HepG2 (cell line): ENCODE measurements around the gene GFPT1. TPM values are rescaled to one million over a fixed set of nuclear protein-coding genes. Genes with fewer than 3 reads are reported as not detected.

Experiments used
- CBX5 ChIP-seq: sonication (generic); formaldehyde crosslinking; IDR thresholded peaks from 2 replicates; pipeline ENCODE4 v1.4.0; 2020; ENCODE audit warnings: missing genetic modification reagents, borderline replicate concordance
- CEBPB ChIP-seq: IDR thresholded peaks from 2 replicates; pipeline ENCODE4 v1.6.1; 2011; ENCODE audit warnings: low read depth, low read length, improper control_type of control experiment, borderline replicate concordance
- EP300 ChIP-seq, 3 experiments: sonication (generic) in 1 of 3; formaldehyde crosslinking in 1 of 3; IDR thresholded peaks; 2 replicates each; pipeline versions ENCODE4 v1.5.1 to v1.6.1; 2011 to 2020; ENCODE audit warnings: low read depth in 2 of 3, low read length in 2 of 3, borderline replicate concordance in 1 of 3, improper control_type of control experiment in 1 of 3, mild to moderate bottlenecking in 1 of 3, missing genetic modification reagents in 1 of 3, moderate library complexity in 1 of 3
- FOXK1 ChIP-seq: sonication (generic); formaldehyde crosslinking; IDR thresholded peaks from 2 replicates; pipeline ENCODE4 v1.4.0; 2020; ENCODE audit warnings: low read depth, missing genetic modification reagents, borderline replicate concordance
- GABPA ChIP-seq, 2 experiments: IDR thresholded peaks; 2 replicates each; pipeline ENCODE4 v1.6.1; 2011 to 2016; ENCODE audit warnings: low read depth in 2 of 2, low read length in 1 of 2, missing biosample characterization in 1 of 2, missing genetic modification characterization in 1 of 2
- IRF9 ChIP-seq: sonication (generic); formaldehyde crosslinking; IDR thresholded peaks from 2 replicates; pipeline ENCODE4 v1.8.0; 2022; ENCODE audit warnings: missing genetic modification reagents, mild to moderate bottlenecking, borderline replicate concordance
- ISL2 ChIP-seq: sonication (generic); formaldehyde crosslinking; IDR thresholded peaks from 2 replicates; pipeline ENCODE4 v1.5.0; 2020; ENCODE audit warnings: missing genetic modification reagents
- JUND ChIP-seq: sonication (generic); formaldehyde crosslinking; IDR thresholded peaks from 2 replicates; pipeline ENCODE4 v1.8.0; 2022; ENCODE audit warnings: mild to moderate bottlenecking, missing genetic modification reagents
- KDM5B ChIP-seq: sonication (generic); formaldehyde crosslinking; IDR thresholded peaks from 2 replicates; pipeline ENCODE4 v1.4.0; 2020; ENCODE audit warnings: missing genetic modification reagents, mild to moderate bottlenecking, borderline replicate concordance
- KMT2B ChIP-seq: IDR thresholded peaks from 2 replicates; pipeline ENCODE4 v1.6.1; 2016; ENCODE audit warnings: missing genetic modification reagents, missing compliant biosample characterization
- NR0B2 ChIP-seq: sonication (generic); formaldehyde crosslinking; IDR thresholded peaks from 2 replicates; pipeline ENCODE4 v1.4.0; 2020; ENCODE audit warnings: mild to moderate bottlenecking, missing genetic modification reagents
- NR3C1 ChIP-seq: sonication (generic); formaldehyde crosslinking; IDR thresholded peaks from 2 replicates; pipeline ENCODE4 v1.4.0; 2020; ENCODE audit warnings: missing genetic modification reagents
- SIX4 ChIP-seq: sonication (generic); formaldehyde crosslinking; IDR thresholded peaks from 2 replicates; pipeline ENCODE4 v1.4.0; 2020; ENCODE audit warnings: missing genetic modification reagents
- SNAPC5 ChIP-seq: sonication (generic); formaldehyde crosslinking; IDR thresholded peaks from 2 replicates; pipeline ENCODE4 v1.8.1; 2023; ENCODE audit warnings: mild to moderate bottlenecking, missing genetic modification reagents, borderline replicate concordance
- ZBTB44 ChIP-seq: sonication (generic); formaldehyde crosslinking; IDR thresholded peaks from 2 replicates; pipeline ENCODE4 v1.4.0; 2020; ENCODE audit warnings: missing genetic modification reagents
- ZBTB7B ChIP-seq: sonication (generic); formaldehyde crosslinking; IDR thresholded peaks from 2 replicates; pipeline ENCODE4 v1.4.0; 2020; ENCODE audit warnings: missing genetic modification reagents
- ZFP36 ChIP-seq: fragments of 150-350 bp; IDR thresholded peaks from 2 replicates; pipeline ENCODE4 v1.6.1; 2018; ENCODE audit warnings: borderline replicate concordance, low read length, low read depth; ENCODE audit not compliant: partially characterized antibody
- ZFP37 ChIP-seq: sonication (generic); formaldehyde crosslinking; IDR thresholded peaks from 2 replicates; pipeline ENCODE4 v1.4.0; 2020; ENCODE audit warnings: missing genetic modification reagents, borderline replicate concordance
- ZFP90 ChIP-seq: sonication (generic); formaldehyde crosslinking; IDR thresholded peaks from 2 replicates; pipeline ENCODE4 v1.8.0; 2022; ENCODE audit warnings: missing genetic modification reagents, mild to moderate bottlenecking, inconsistent platforms, borderline replicate concordance
- ZMAT3 ChIP-seq: sonication (generic); formaldehyde crosslinking; conservative IDR thresholded peaks from 2 replicates; pipeline ENCODE4 v1.7.0; 2021; ENCODE audit warnings: missing genetic modification reagents
- ZNF205 ChIP-seq: IDR thresholded peaks from 2 replicates; pipeline ENCODE4 v1.6.1; 2018; ENCODE audit warnings: missing biosample characterization, missing genetic modification reagents
- ZNF224 ChIP-seq: sonication (generic); formaldehyde crosslinking; IDR thresholded peaks from 2 replicates; pipeline ENCODE4 v1.5.0; 2020; ENCODE audit warnings: mild to moderate bottlenecking, missing genetic modification reagents
- ZNF253 ChIP-seq: sonication (generic); formaldehyde crosslinking; IDR thresholded peaks from 2 replicates; pipeline ENCODE4 v1.8.0; 2022; ENCODE audit warnings: mild to moderate bottlenecking, missing genetic modification reagents, borderline replicate concordance
- ZNF574 ChIP-seq: sonication (generic); formaldehyde crosslinking; IDR thresholded peaks from 2 replicates; pipeline ENCODE4 v1.4.0; 2020; ENCODE audit warnings: missing genetic modification reagents
- ZNF577 ChIP-seq: sonication (generic); formaldehyde crosslinking; IDR thresholded peaks from 2 replicates; pipeline ENCODE4 v1.4.0; 2020; ENCODE audit warnings: mild to moderate bottlenecking, low read depth, missing genetic modification reagents, borderline replicate concordance
- polyA plus RNA-seq, 8 experiments: library from polyadenylated mRNA; depleted of rRNA in 3 of 8; stranded (reverse) in 7 of 8; unstranded in 1 of 8; fragments of >200 nt; fragmentation: Illumina TruSeq in 4 of 8; extraction: Trizol in 4 of 8; gene quantifications; 2 replicates each; pipeline versions ENCODE4 v1.2.1 to v1.2.3, GENCODE V29; 2011 to 2016; ENCODE audit warnings: low read depth in 4 of 8, missing spikeins in 1 of 8, mixed read lengths in 1 of 8; ENCODE audit not compliant: insufficient read depth in 1 of 8
- total RNA-seq, 5 experiments: library from RNA; depleted of rRNA; stranded (reverse); fragments of >200 nt; fragmentation: Illumina TruSeq; extraction: Trizol; gene quantifications; 2 replicates each; pipeline ENCODE4 v1.2.3, GENCODE V29; 2016; ENCODE audit warnings: low read depth in 1 of 5

Gene GFPT1
- total and polyA plus RNA-seq, 2 of the 13 experiments (the other 11 are each of a cell fraction or from before 2014, with no cell fraction given) = 24.0 to 84.9 TPM

GRCh38 chr2:69307579-69308064 is 79.4 kb downstream of the GFPT1 start (continued):
- TF ChIP-seq IRF9 (CRISPR knock-in tag) = no peak
- TF ChIP-seq SNAPC5 (CRISPR knock-in tag) = no peak
- TF ChIP-seq ZFP36 = no peak
- no peak for TF ChIP-seq GABPA (IDR thresholded peaks at IDR 0.05; ENCODE audit: low read depth, low read length)
- no peak for TF ChIP-seq GABPA (CRISPR knock-in tag; IDR thresholded peaks at IDR 0.05; ENCODE audit: low read depth)
- no peak for TF ChIP-seq KMT2B
- TF ChIP-seq ZNF577 (CRISPR knock-in tag) = no peak
- TF ChIP-seq CEBPB = no peak
- TF ChIP-seq ZNF253 (CRISPR knock-in tag) = no peak
- TF ChIP-seq EP300 (IDR thresholded peaks at IDR 0.05; ENCODE audit: low read depth in 2 of 2, low read length in 2 of 2) = no peak
- no peak for TF ChIP-seq EP300 (CRISPR knock-in tag; IDR thresholded peaks at IDR 0.05; ENCODE audit: borderline replicate concordance)
- TF ChIP-seq CBX5 (CRISPR knock-in tag) = no peak
- no peak for TF ChIP-seq ZMAT3 (CRISPR knock-in tag)
- TF ChIP-seq FOXK1 (CRISPR knock-in tag) = no peak
- no peak for TF ChIP-seq KDM5B
- no peak for TF ChIP-seq NR3C1 (CRISPR knock-in tag)
- TF ChIP-seq ZNF574 = no peak
- TF ChIP-seq ZFP90 = no peak
- no peak for TF ChIP-seq SIX4
- TF ChIP-seq ZNF205 (CRISPR knock-in tag) = no peak
- TF ChIP-seq JUND (CRISPR knock-in tag) = no peak
- TF ChIP-seq ISL2 (CRISPR knock-in tag) = no peak
- TF ChIP-seq ZBTB44 (CRISPR knock-in tag) = no peak
- TF ChIP-seq NR0B2 = no peak
- TF ChIP-seq ZNF224 = no peak
- no peak for TF ChIP-seq ZBTB7B (CRISPR knock-in tag)
- TF ChIP-seq ZFP37 (CRISPR knock-in tag) = no peak
